ENCODE measurements around the gene S1PR3. TPM values are rescaled to one million over a fixed set of nuclear protein-coding genes. Genes with fewer than 3 reads are reported as not detected.

The S1PR3 gene
- total RNA-seq, 1 donor from 2014 or later = 37.6 TPM

- no peak for DNase-seq
Observed at GRCh38 chr9:89009546-89009840, 18.2 kb downstream of the S1PR3 start.

GRCh38 chr9:89010056-89010455 is 18.8 kb downstream of the S1PR3 start:
- no peak for DNase-seq

DNA sequence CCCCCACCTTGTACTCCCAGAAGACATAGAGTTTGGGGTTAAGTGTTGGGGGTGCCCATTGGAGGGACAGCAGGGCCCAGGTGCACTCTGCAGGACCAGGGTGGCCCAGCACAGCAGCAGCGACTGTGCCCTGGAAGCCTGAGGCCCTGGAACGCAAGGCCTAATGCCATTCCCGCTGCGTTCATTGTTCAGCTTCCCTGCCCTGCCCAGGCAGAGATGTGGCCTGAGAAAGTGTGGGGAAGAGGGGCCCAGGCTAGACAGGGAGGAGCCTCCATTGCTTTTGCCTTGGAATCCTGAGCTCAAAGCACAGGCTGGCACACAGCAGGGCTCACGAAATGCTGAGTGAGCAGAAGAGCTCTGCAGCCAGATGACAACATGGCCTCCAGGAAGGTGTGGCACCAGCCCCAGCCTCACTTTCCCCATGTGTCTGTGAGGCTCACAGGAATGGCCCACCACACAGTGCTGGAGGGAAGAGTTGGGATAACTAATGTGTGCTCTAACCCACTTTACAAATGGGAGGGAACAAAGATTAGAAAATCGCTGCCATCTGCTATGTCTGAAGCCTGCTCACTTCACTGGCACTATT is 19.4 kb downstream of the S1PR3 start:
- no peak for DNase-seq

DNA sequence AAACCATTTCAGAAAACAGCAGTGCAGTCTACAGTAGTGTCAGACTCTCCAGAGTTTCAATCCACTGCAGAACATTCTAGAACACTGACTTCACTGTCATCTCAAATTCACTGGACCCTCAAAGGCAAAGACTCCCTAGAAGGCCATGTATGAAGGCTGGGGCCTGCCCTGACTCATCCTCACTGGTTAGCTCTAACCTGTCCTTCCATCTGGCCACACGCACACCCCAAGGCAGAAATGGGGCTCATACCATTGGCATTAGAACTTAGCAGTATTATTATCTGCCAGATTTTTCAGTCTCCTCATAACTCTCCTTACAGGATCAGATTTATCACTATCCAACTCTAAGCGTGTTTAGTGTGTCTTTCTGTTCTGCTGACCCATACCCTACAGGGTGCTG is 20.4 kb downstream of the S1PR3 start:
- no peak for DNase-seq

- no peak for DNase-seq
Observed at GRCh38 chr9:89012294-89013042, 21.2 kb downstream of the S1PR3 start.

- no peak for DNase-seq
Observed at GRCh38 chr9:89013660-89014059, 22.4 kb downstream of the S1PR3 start.

DNA sequence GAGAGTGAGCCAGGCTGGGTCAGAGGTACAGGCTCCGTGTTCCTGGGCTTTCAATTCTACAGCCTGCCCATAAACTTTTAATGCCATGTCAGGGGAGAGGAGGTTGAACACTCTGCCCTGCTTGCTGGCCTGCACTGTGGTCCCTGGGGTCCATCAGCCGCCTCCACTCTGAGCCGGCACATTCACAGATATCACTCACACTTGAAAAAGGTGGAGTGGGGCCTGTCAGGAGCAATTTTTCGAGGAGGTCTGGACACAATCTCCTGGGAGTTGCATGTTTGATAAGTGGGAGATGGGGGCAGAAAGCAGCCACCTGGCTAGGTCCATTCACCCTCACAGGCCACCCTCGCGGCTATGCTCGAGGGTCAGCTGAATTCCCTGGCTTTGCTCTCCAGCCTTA is 22.9 kb downstream of the S1PR3 start:
- no peak for DNase-seq

DNA sequence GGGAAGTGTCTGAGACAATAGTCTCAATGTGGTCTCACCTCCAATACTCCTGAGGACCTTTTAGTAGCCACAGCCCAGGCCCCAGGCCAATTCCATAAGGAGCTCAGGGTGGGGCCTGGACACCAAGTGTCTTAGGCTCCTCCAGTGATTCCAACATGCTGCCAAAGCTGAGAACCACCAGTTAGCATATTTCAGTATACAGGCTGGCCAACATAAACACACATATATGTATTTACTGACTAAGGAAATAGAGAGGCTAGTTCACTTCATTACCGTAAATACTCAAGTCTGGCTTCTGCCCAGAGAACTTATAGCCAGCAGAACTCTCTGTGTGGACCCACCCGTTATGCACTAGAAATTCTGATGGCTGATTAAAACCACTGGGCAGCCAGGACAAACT is 24.1 kb downstream of the S1PR3 start:
- no peak for DNase-seq

- no peak for DNase-seq
Observed at GRCh38 chr9:89020754-89021153, 29.5 kb downstream of the S1PR3 start.

DNA sequence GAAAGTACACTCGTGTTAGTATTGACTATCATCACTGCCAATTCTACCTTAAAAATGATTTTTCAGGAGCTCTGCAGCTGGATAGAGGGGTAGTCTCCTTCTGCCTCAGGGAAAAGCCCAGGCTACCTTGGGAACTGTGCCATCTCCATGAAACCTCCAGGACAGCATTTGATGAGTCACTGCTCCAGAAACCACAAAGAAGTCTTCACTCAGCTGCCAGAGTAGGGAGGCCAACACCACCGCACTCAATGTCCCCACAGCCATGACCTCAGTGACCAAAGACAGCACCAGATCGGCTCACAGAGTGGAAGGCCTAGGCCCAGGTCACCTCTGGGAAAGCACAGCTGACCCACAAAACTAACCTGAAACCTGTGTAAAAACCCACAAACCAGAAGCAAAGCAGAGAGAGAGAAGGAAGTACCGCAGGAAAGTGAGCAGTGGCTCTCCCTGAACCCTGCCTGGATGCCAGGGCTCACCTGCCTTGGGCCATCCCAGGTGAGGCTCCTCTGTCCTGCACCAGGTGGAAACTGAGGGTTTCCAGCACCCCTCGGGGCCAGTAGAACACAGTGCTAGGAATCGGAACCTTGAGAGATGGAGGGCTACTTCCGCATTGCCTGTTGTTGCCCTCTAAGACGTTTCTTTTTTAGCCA is 30.0 kb downstream of the S1PR3 start:
- DNase-seq = no peak

DNA sequence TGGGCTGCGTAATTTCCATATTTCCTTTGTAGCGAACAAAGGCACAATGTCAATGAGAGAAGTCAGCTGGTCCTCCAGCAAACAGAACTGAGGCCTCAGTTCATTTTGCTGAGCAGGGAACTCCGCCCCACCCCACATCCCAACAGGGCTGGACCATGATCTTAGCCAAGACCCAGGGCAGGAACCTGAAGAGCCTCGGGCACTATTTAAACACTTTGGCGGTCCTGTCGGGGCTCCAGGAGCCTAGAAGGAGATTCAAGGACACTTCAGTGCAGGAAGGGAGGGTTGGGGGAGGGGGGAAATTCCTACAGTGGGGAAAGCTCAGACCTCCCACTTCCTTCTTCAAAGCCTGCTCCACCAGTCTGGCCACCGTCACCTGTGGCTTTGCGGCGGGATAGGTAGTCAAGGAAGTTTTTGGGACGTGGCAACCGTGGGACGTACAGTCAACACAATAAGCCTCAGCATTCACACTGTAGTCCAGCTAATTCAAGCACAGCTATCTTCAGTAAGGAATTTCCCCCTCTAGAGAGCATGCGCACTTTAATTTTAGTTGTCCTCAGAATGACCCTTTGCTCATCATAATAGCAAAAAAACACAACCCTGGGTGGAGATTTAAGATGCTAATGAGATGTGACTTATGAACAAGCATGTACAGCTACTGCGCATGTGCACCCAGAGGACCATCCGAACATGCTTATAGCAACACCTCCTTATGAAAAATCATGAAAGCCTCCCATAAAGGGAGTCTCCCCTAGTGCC is 30.9 kb downstream of the S1PR3 start:
- DNase-seq = peak; percentile 45

GRCh38 chr9:89022902-89023301 is 31.6 kb downstream of the S1PR3 start:
- DNase-seq = no peak

DNA sequence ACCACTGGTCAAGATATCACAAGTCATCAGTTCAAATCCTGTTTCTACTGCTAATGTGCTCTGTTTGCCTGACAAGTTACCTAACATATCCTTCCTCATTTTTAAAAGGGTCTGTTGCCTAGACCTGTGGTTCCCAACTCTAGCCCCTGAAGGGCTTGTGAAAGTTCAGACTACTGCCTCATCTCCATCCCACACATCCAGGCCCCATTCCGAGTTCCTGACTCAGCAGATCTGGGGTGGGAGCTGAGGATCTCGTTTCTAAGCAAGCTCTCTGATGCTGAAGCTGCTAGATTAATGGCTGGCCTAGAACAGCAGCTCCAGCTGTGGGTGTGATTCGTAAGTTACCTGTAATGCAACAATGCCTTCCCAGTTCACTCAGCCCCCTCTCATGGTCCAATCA is 32.5 kb downstream of the S1PR3 start:
- DNase-seq = no peak

DNA sequence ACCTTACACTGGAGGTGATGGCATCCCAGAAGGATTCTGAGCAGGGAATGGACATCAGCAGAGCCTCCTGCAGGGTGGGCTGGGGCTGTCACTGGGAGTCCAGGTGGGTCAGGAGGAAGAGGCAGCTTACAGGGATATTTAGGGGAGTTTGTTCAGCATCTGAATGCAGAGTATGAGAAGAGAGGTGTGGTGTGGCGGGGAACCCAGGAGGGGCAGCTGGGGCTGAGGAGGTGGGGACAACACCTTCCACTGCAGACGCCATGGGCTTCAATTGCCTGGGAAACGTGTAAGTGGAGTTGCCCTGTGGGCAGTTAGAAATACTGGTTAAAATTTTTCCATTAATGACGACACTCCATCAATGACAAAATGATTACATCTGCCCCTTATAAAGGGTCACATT is 33.5 kb downstream of the S1PR3 start:
- no peak for DNase-seq

- DNase-seq = no peak
Observed at GRCh38 chr9:89025553-89025952, 34.3 kb downstream of the S1PR3 start.

GRCh38 chr9:89026876-89027275 is 35.6 kb downstream of the S1PR3 start:
- no peak for DNase-seq

- no peak for DNase-seq
Observed at GRCh38 chr9:89029788-89030187, 38.5 kb downstream of the S1PR3 start.

DNA sequence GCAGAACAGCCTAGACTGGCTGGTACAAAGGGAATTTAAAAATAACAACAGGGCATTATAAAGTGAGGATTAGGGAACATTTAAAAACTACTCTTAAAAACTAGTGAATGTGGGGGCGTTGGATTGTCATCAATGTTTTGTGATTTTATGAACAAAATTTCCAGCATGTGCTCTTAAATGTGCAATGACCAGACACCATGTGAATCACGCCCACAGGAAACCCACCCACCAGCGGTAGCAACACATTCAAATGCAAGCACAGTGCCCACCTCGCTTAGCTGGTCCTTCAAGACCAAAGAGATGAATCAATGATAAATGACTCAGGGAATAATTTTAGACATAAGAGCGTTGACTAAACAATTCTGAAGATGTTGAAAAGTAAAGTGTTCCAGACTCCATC is 40.9 kb downstream of the S1PR3 start:
- no peak for DNase-seq

- DNase-seq = no peak
Observed at GRCh38 chr9:89032661-89033060, 41.4 kb downstream of the S1PR3 start.

DNA sequence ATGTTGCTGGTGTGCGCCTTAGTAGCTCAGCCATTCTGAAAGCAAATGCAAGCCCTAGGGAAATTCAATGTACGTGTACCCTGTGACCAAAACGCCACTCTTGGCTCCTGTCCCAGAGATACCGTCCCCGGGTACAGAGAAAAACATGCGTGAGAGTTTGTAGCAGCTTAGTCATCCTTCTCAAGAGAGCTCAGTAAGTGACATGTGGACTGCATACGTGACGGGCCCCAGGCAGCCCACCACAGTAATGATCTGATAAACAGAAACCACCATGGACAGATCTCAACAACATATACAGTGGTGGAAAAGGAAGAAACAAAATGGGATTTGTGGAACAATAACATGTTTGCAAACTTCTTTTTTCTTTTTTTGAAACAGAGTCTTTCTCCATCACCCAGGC is 45.1 kb downstream of the S1PR3 start:
- DNase-seq = no peak

GRCh38 chr9:89036891-89037290 is 45.6 kb downstream of the S1PR3 start:
- no peak for DNase-seq

GRCh38 chr9:89037346-89037745 is 46.1 kb downstream of the S1PR3 start:
- no peak for DNase-seq

DNA sequence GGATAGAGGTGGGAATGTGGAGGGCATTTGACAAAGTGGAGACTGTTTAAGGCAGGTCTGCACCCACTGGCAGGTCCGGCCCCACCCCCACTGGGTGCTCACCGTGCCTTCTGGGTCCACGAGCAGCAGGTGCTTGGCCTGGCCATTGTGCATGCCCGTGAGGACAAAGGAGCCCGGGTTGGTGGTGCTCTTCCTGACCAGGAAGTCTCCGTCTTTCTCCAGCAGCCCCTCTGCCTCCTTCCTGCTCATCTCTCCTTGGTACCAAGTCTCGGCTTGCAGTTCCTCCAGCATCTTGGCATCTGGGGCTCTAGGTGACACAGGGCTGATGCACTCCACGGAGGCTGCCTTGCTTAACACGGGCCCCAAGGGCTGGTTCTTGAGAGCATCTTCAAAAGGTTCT is 46.6 kb downstream of the S1PR3 start:
- DNase-seq = no peak

All from tongue (tissue), 2 donors.